ENCODE results near the gene RNF215.

The RNF215 gene

DNA sequence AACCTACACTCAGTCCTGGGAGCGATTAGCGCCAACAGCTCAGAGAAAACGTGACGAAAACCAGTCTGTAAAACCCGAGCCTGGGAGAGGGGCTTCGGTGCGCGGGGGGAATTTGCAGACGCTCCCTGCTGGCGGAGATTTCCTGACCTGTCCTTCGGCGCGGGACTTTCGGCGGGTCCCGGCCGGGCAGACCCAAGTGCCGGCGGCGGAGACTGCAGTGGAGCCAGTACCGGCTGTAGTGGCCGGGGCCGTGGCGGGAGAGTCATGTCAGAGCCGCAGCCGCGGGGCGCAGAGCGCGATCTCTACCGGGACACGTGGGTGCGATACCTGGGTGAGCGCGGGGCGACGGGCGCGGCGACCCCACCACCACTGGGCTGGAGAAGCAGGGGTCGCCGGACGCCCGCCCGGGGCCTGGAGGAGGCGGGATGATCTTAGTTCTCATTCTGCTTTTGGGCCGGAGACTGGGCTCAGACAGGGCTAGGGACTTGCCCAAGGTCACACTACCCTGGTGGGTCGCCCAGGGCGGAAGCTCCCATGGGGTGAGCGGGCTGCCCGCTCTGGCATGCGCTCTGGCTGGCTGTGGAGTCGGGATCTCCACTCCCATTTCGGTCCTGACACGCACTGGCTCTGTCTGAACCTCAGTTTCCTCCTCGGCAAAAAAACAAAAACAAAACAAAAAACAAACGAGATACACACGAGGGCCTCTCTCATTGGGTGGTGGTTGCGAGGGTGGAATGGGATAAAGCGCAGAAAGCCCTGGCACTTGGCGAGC, 38.6 kb upstream of the RNF215 start, which contains the start of gene MTFP1:
TSS of gene MTFP1 (plus strand) at position 153 of the 772 bp plus-strand sequence. CDS start at position 265, 112 bp downstream.
- peak; percentile 39 to 40 for DNase-seq (ENCODE audit: low spot score in 2 of 2)
- Mint-ChIP-seq H3K27me3 (no peaks in the 10 kb centered on the region), H3K27ac (ENCODE audit: low read depth) (peak within 1 kb of the TSS; percentile 97), H3K36me3 (ENCODE audit: insufficient read depth) (peaks cover 19% of the 10 kb centered on the region), H3K9me3 (no peaks in the 10 kb centered on the region), H3K4me3 (peak within 1 kb of the TSS; percentile 89), H3K4me1 (peaks cover 53% of the 10 kb centered on the region)
- peak; percentile 4 for ATAC-seq (replicated peaks; ENCODE audit: extremely low read depth, poor library complexity, severe bottlenecking)

- Mint-ChIP-seq H3K36me3 (ENCODE audit: insufficient read depth) (peaks cover 20% of the 10 kb centered on the region), H3K27ac (ENCODE audit: low read depth) (peak overlapping the region; percentile 97), H3K9me3 (no peaks in the 10 kb centered on the region), H3K4me1 (peaks cover 59% of the 10 kb centered on the region), H3K4me3 (peak overlapping the region; percentile 89), H3K27me3 (no peaks in the 10 kb centered on the region)
- ATAC-seq (replicated peaks; ENCODE audit: extremely low read depth, poor library complexity, severe bottlenecking) (no peak), DNase-seq (ENCODE audit: low spot score in 2 of 2) (no peak)
Measured at GRCh38 chr22:30425327-30425615, 38.1 kb upstream of the RNF215 start.

DNA sequence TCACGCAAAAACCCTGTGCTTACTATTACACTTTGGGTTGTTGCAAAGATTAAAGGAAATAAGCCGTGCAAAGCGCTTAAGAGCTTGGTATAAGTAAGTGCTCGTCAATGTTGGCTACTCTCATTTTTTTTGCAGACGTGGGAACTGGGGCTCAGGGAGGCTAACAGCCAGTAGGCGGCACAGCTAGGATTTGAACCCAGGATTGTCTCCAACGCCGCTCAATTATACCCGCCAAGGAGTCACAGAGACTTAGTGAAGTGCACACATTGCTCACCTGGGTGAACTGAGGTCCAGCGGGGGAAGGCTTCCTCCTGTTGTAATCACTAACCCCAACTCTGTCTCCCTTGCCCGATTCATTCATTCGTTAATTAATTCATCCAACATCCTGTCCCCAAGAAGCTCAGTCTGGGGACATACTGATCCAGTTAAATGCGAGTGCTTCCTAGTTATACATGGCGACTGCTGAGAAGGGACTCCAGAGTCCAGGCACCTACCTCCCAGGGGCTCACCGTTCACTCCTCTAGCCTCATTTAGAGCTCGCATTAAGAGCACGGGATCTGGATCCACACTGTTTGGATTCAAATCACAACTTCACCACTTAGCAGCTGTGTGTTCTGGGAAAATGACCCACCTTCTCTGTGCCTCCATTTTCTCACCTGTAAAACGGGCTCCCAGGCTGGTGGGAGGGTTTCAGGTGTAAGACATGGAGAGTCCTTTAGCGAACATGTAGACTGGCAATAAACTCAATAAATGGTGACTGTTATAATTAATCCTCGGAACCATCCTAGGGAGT, 37.5 kb upstream of the RNF215 start:
- Mint-ChIP-seq H3K9me3 (no peaks in the 10 kb centered on the region), H3K4me3 (peak overlapping the region; percentile 89), H3K27me3 (no peaks in the 10 kb centered on the region), H3K36me3 (ENCODE audit: insufficient read depth) (peaks cover 20% of the 10 kb centered on the region), H3K27ac (ENCODE audit: low read depth) (peak overlapping the region; percentile 97), H3K4me1 (peaks cover 59% of the 10 kb centered on the region)
- DNase-seq (ENCODE audit: low spot score in 2 of 2) (no peak), ATAC-seq (replicated peaks; ENCODE audit: extremely low read depth, poor library complexity, severe bottlenecking) (peak; percentile 1)

- Mint-ChIP-seq H3K27ac (ENCODE audit: low read depth) (peak overlapping the region; percentile 97), H3K9me3 (no peaks in the 10 kb centered on the region), H3K36me3 (ENCODE audit: insufficient read depth) (peaks cover 20% of the 10 kb centered on the region), H3K27me3 (no peaks in the 10 kb centered on the region), H3K4me1 (peaks cover 59% of the 10 kb centered on the region), H3K4me3 (peak overlapping the region; percentile 89)
- peak; percentile 85 for ATAC-seq (replicated peaks; ENCODE audit: extremely low read depth, poor library complexity, severe bottlenecking)
- peak; percentile 92 to 97 for DNase-seq (ENCODE audit: low spot score in 2 of 2)
Measured at GRCh38 chr22:30423959-30424533, 36.8 kb upstream of the RNF215 start.

DNA sequence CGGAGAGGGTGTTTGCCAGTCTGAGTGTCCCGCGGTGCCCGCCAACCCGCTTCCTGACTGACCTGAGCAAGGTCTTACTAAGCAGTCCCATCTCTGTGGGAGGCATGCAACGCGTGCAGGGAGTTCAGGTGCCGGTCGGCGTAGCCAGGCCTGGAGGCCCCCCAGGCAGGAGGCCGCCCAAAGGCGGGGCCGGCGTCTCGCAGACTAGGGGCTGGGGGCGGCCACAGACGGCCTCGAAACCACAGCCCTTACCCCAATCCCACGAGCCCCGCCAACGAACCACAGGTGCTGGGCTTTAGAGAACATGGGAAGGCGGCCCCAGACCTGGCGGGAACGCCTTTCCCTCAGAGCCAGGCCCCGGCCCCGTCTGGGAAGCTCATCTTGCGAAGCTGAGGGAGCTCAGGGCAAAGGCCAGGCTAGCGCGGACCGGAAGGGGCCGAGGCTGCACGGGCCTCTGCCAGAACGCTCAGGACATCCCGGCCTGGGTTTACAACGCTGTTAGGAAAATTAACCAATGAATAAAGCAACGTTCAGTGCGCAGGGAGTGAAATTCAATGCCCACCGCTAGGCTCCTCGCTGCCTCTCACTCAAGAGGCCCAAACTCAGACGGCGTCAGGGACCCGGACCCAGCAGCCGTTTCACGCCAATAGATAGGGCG, 36.2 kb upstream of the RNF215 start:
- Mint-ChIP-seq H3K27me3 (no peaks in the 10 kb centered on the region), H3K27ac (ENCODE audit: low read depth) (peak overlapping the region; percentile 97), H3K4me1 (peaks cover 59% of the 10 kb centered on the region), H3K36me3 (ENCODE audit: insufficient read depth) (peaks cover 18% of the 10 kb centered on the region), H3K9me3 (no peaks in the 10 kb centered on the region), H3K4me3 (peak overlapping the region; percentile 89)
- ATAC-seq (replicated peaks; ENCODE audit: extremely low read depth, poor library complexity, severe bottlenecking) (no peak), DNase-seq (ENCODE audit: low spot score in 2 of 2) (no peak)

DNA sequence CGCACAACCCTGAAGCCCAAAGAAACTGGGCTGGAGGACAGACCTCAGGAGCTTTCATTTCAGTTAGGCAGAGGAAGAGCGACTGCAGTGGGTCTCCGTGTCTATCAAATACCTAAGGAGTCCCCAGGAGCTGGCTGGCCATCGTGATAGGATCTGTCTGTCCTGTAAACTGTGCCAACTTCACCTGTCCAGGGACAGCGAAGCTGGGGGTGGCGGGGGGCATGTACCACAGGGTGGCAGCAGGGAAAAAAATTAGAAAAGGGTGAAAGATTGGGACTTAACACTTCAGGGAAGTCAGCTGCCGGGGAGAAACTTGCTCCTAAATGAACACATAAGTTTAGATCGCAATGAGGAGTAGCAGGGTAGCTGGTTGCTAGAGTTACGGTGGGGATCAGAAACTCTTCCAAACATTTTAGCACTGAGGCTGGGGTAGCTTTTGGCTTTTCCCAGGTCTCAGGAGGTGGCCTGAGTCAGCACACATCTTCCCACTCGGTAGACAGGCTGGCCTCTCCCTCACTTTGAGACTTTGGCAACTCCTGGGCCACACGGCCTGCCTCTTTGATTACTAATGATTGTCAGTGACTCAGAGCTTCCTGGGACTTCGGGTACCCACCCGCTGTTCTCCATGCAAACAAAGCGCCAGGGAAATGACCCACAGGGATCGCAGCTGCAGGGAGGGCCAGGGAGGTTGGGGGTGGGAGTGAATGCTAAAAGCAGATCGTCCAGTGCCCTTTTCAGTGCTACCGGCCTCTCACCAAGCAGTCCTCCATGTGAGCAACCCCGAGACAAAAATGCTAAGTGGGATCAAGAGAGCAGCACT, 35.5 kb upstream of the RNF215 start:
- H3K4me3 Mint-ChIP-seq = peak overlapping the region; percentile 89
- H3K27me3 Mint-ChIP-seq = no peaks in the 10 kb centered on the region
- H3K4me1 Mint-ChIP-seq = peaks cover 59% of the 10 kb centered on the region
- no peaks in the 10 kb centered on the region for H3K9me3 Mint-ChIP-seq
- no peak for DNase-seq (ENCODE audit: low spot score in 2 of 2)
- H3K27ac Mint-ChIP-seq (ENCODE audit: low read depth) = peak overlapping the region; percentile 97
- peaks cover 18% of the 10 kb centered on the region for H3K36me3 Mint-ChIP-seq (ENCODE audit: insufficient read depth)
- ATAC-seq (replicated peaks; ENCODE audit: extremely low read depth, poor library complexity, severe bottlenecking) = no peak

DNA sequence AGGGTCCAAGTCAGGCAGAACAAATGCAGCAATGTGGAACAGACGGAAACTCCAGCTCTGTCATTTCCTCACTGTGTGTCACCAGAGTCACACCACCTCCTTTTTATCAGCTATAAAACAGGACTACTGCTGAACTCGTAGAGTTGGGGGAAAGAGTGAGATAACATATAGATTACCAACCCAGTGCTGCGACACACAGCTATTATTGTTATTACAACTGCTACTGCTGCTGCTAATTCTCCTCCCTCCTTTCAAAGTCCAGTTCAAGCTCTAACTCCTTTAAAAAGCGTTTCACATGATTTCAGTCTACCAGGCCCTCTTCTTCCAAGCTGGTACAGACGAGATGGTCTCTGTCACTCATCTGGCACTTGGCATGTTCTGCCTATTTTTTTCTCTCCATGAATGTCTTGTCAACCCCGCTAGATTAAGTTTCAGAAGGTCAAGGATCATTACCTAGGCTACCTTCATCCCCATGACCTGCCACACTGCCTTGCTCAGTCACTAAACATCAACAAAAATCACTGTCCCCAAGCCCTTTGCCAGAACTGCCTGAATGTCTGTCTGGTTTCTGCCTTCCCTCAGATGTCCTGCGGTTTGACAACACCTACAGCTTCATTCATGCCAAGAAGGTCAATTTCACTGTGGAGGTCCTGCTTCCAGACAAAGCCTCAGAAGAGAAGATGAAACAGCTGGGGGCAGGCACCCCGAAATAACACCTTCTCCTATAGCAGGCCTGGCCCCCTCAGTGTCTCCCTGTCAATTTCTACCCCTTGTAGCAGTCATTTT, 34.7 kb upstream of the RNF215 start:
- no peaks in the 10 kb centered on the region for H3K27me3 Mint-ChIP-seq
- peaks cover 54% of the 10 kb centered on the region for H3K4me1 Mint-ChIP-seq
- H3K36me3 Mint-ChIP-seq (ENCODE audit: insufficient read depth) = peaks cover 21% of the 10 kb centered on the region
- H3K9me3 Mint-ChIP-seq = no peaks in the 10 kb centered on the region
- peak overlapping the region; percentile 89 for H3K4me3 Mint-ChIP-seq
- DNase-seq (ENCODE audit: low spot score in 2 of 2) (no peak), ATAC-seq (replicated peaks; ENCODE audit: extremely low read depth, poor library complexity, severe bottlenecking) (no peak)
- H3K27ac Mint-ChIP-seq (ENCODE audit: low read depth) = peak overlapping the region; percentile 97

DNA sequence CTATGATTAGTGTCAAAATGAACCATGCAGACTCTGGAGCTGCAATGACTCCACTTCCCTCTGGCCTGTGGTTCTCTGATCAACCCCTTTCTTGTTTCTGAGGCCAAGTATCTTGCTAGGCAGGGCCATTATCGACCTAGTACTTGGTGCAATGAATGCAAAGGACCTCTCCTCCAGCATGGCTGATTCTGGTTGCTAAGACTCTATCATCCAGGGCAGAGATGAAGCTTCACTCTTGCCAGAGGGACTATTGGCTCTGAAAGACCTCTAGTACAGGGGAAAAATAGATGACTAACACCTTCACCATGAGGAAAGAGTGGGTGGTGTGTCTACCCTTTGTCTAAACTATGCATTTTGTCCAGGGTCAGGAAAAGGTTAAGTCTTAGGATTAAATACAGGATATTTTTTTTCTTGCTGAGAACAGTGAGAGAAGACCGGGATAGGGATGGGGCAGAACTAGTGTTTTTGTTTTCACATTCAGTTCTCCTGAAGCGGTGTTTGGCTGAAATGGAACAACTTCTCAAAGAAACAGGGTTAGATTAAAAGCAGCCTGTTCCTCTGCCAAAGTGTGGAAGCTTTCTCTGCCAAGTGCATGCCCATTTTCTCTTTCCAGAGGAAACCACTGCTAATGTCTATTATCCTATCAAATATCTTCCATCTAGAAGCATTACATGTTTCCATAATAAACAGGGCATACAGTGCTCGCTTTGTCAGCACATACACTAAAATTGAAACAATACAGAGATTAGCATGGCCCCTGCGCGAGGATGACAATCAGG, 33.3 kb upstream of the RNF215 start:
- peaks cover 41% of the 10 kb centered on the region for H3K4me1 Mint-ChIP-seq
- H3K27ac Mint-ChIP-seq (ENCODE audit: low read depth) = no peak overlapping the region
- DNase-seq (ENCODE audit: low spot score in 2 of 2) = no peak
- H3K27me3 Mint-ChIP-seq = no peaks in the 10 kb centered on the region
- H3K4me3 Mint-ChIP-seq = no peak overlapping the region
- ATAC-seq (replicated peaks; ENCODE audit: extremely low read depth, poor library complexity, severe bottlenecking) = no peak
- H3K9me3 Mint-ChIP-seq = no peaks in the 10 kb centered on the region
- peaks cover 25% of the 10 kb centered on the region for H3K36me3 Mint-ChIP-seq (ENCODE audit: insufficient read depth)

DNA sequence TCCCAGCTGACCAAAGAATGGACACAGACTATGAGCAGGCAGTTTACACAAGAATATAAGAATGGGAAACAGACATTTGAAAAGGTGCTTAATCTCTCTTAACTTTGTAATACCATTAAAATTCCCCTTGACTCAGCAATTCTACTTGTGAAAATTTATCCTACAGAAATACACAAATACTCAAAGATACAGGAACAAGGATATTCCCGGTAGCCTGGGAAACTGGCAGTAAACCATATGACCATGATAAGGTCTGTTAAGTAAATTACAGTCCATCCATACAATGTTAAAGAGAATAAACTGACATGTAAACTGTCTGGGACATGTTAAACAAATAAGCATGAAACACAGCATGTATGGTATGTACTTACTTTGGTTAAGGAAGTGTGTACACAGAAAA, 29.6 kb upstream of the RNF215 start:
- DNase-seq (ENCODE audit: low spot score in 2 of 2) (no peak), ATAC-seq (replicated peaks; ENCODE audit: extremely low read depth, poor library complexity, severe bottlenecking) (no peak)
- Mint-ChIP-seq H3K4me3 (no peak overlapping the region), H3K27me3 (no peaks in the 10 kb centered on the region), H3K4me1 (peaks cover 10% of the 10 kb centered on the region), H3K9me3 (no peaks in the 10 kb centered on the region), H3K36me3 (ENCODE audit: insufficient read depth) (peaks cover 19% of the 10 kb centered on the region), H3K27ac (ENCODE audit: low read depth) (no peak overlapping the region)

GRCh38 chr22:30416403-30416802, 29.2 kb upstream of the RNF215 start:
- no peak for DNase-seq (ENCODE audit: low spot score in 2 of 2)
- Mint-ChIP-seq H3K36me3 (ENCODE audit: insufficient read depth) (peaks cover 19% of the 10 kb centered on the region), H3K4me3 (no peak overlapping the region), H3K4me1 (peaks cover 6% of the 10 kb centered on the region), H3K27ac (ENCODE audit: low read depth) (peak overlapping the region; percentile 32), H3K27me3 (no peaks in the 10 kb centered on the region), H3K9me3 (no peaks in the 10 kb centered on the region)
- ATAC-seq (replicated peaks; ENCODE audit: extremely low read depth, poor library complexity, severe bottlenecking) = no peak

- no peaks in the 10 kb centered on the region for H3K27me3 Mint-ChIP-seq
- ATAC-seq (replicated peaks; ENCODE audit: extremely low read depth, poor library complexity, severe bottlenecking) (no peak), DNase-seq (ENCODE audit: low spot score in 2 of 2) (no peak)
- H3K4me3 Mint-ChIP-seq = no peak overlapping the region
- no peaks in the 10 kb centered on the region for H3K9me3 Mint-ChIP-seq
- H3K36me3 Mint-ChIP-seq (ENCODE audit: insufficient read depth) = peaks cover 23% of the 10 kb centered on the region
- H3K4me1 Mint-ChIP-seq = no peaks in the 10 kb centered on the region
- H3K27ac Mint-ChIP-seq (ENCODE audit: low read depth) = no peak overlapping the region
Measured at GRCh38 chr22:30414525-30415047, 27.4 kb upstream of the RNF215 start.
